HG03460 (cell line): ENCODE measurements around the gene ZNF649.
"Not testable (repeated sequence)": the region's sequence is repeated elsewhere in the genome, so short reads cannot be mapped to it uniquely, and the experiment has no call there.

Experiments used
- ATAC-seq: cut with Tn5 transposase; IDR thresholded peaks from one replicate; pipeline ENCODE4 v1.9.1; 2021; ENCODE audit not compliant: unreplicated experiment

Gene ZNF649

GRCh38 chr19:51904331-51905165 is at the start of gene ZNF649:
Gene ZNF649 (minus strand): TSS chr19:51905017. CDS start chr19:51900107, 4,910 bp downstream.
- peak; percentile 68 for ATAC-seq

- no peak for ATAC-seq
Measured at GRCh38 chr19:51948975-51949374, 44.2 kb upstream of the ZNF649 start.

GRCh38 chr19:51946602-51947001 is 41.8 kb upstream of the ZNF649 start:
- no peak for ATAC-seq

GRCh38 chr19:51944798-51945552 is 40.2 kb upstream of the ZNF649 start:
- no peak for ATAC-seq

GRCh38 chr19:51938936-51939335 is 34.1 kb upstream of the ZNF649 start:
- no peak for ATAC-seq

- ATAC-seq, result no peak
Measured at GRCh38 chr19:51931921-51932320, 27.1 kb upstream of the ZNF649 start.

- ATAC-seq, result no peak
Measured at GRCh38 chr19:51927859-51928258, 23.0 kb upstream of the ZNF649 start.

GRCh38 chr19:51926784-51927741 is 22.2 kb upstream of the ZNF649 start, which contains the start of gene ZNF613:
Gene ZNF613 (plus strand): TSS chr19:51927472. CDS start chr19:51936221, 8,749 bp downstream.
- peak; percentile 81 for ATAC-seq

GRCh38 chr19:51926426-51926783 is 21.6 kb upstream of the ZNF649 start:
- no peak for ATAC-seq

GRCh38 chr19:51921949-51922348 is 17.1 kb upstream of the ZNF649 start:
- ATAC-seq, result no peak

- no peak for ATAC-seq
Measured at GRCh38 chr19:51919606-51920005, 14.8 kb upstream of the ZNF649 start.

GRCh38 chr19:51916167-51916566 is 11.3 kb upstream of the ZNF649 start:
- no peak for ATAC-seq

- ATAC-seq, result no peak
Measured at GRCh38 chr19:51915324-51915867, 10.6 kb upstream of the ZNF649 start.

- not testable (repeated sequence) for ATAC-seq
Measured at GRCh38 chr19:51907981-51908380, 3.2 kb upstream of the ZNF649 start.

GRCh38 chr19:51906108-51906507 is 1.3 kb upstream of the ZNF649 start:
- ATAC-seq, result not testable (repeated sequence)

- ATAC-seq, result not testable (repeated sequence)
Measured at GRCh38 chr19:51905639-51906038, 822 bp upstream of the ZNF649 start.

GRCh38 chr19:51905206-51905605 is 389 bp upstream of the ZNF649 start:
- ATAC-seq, result no peak

GRCh38 chr19:51903192-51903591 is 1.6 kb downstream of the ZNF649 start:
- no peak for ATAC-seq

- no peak for ATAC-seq
Measured at GRCh38 chr19:51901860-51902259, 3.0 kb downstream of the ZNF649 start.

GRCh38 chr19:51891193-51891747 is 13.5 kb downstream of the ZNF649 start:
- ATAC-seq, result no peak
